Measurements from ENCODE around the gene LRRIQ4. TPM values are rescaled to one million over a fixed set of nuclear protein-coding genes. Genes with fewer than 3 reads are reported as not detected.
A peak's percentile ranks its signal among the peaks of the same experiment; 100 is the strongest.

LRRIQ4 gene
- total and polyA plus RNA-seq, 11 donors, result not detected

- intact Hi-C loops (cut with DNase I), result loop anchor here in 9 of 10 donors (1.0 to 10.0 kb wide), 11 partner anchors 101 to 549 kb away; partner anchors contain the start of genes SEC62 (in 9 of the 9) and GPR160 (in 1 of the 9)
- DNase-seq, result peak in 4 of 5 donors; percentile 42 to 57 (median 44)
- 0 to 2% (median 1%) methylated on average over 6 of the region's 6 CpGs for WGBS, 4 donors
- Histone ChIP-seq H3K4me3 (no peak overlapping the region), H3K9me3 (no peaks in the 10 kb centered on the region), H3K4me1 (peaks cover 0 to 7% (median 0%) of the 10 kb centered on the region in 12 donors), H3K27ac (no peak overlapping the region), H3K36me3 (no peaks in the 10 kb centered on the region), H3K27me3 (peaks cover 0 to 2% (median 0%) of the 10 kb centered on the region in 9 donors)
- TF ChIP-seq POLR2A (IDR thresholded peaks at IDR 0.05) (no peak), CTCF (IDR thresholded peaks at IDR 0.05) (peak; percentile 87 to 96 (median 91))
- peak; percentile 37 to 81 (median 77) for ATAC-seq
Observed at GRCh38 chr3:169863458-169863899, 50.8 kb downstream of the LRRIQ4 start.

- WGBS, 4 donors, result 88 to 94% (median 91%) methylated on average over 2 of the region's 2 CpGs
- TF ChIP-seq POLR2A (IDR thresholded peaks at IDR 0.05), result no peak
- no peak for TF ChIP-seq CTCF (IDR thresholded peaks at IDR 0.05)
- Histone ChIP-seq H3K27me3 (no peaks in the 10 kb centered on the region), H3K36me3 (no peaks in the 10 kb centered on the region), H3K27ac (no peak overlapping the region), H3K9me3 (no peaks in the 10 kb centered on the region), H3K4me1 (peaks cover 0 to 7% (median 0%) of the 10 kb centered on the region in 12 donors), H3K4me3 (no peak overlapping the region)
- ATAC-seq (no peak), DNase-seq (no peak)
- intact Hi-C loops (cut with DNase I), result loop anchor here in 9 of 10 donors (2.0 to 10.0 kb wide), 10 partner anchors 101 to 548 kb away; partner anchors contain the start of genes SEC62 (in 8 of the 9) and GPR160 (in 1 of the 9)
Observed at GRCh38 chr3:169864270-169864669, 51.6 kb downstream of the LRRIQ4 start.

- TF ChIP-seq CTCF (IDR thresholded peaks at IDR 0.05), result no peak
- TF ChIP-seq POLR2A (IDR thresholded peaks at IDR 0.05), result no peak
- Histone ChIP-seq H3K27me3 (no peaks in the 10 kb centered on the region), H3K36me3 (no peaks in the 10 kb centered on the region), H3K4me3 (no peak overlapping the region), H3K4me1 (peaks cover 0 to 7% (median 0%) of the 10 kb centered on the region in 12 donors), H3K27ac (no peak overlapping the region), H3K9me3 (no peaks in the 10 kb centered on the region)
- no peak for DNase-seq
- WGBS, 4 donors, result 77 to 86% (median 82%) methylated on average over 12 of the region's 12 CpGs
- intact Hi-C loops (cut with DNase I), result loop anchor here in 9 of 10 donors (2.0 to 10.0 kb wide), 6 partner anchors 100 to 420 kb away; partner anchors contain the start of gene SEC62 (in 5 of the 9)
- ATAC-seq, result no peak
Observed at GRCh38 chr3:169865176-169865767, 52.6 kb downstream of the LRRIQ4 start.

DNA sequence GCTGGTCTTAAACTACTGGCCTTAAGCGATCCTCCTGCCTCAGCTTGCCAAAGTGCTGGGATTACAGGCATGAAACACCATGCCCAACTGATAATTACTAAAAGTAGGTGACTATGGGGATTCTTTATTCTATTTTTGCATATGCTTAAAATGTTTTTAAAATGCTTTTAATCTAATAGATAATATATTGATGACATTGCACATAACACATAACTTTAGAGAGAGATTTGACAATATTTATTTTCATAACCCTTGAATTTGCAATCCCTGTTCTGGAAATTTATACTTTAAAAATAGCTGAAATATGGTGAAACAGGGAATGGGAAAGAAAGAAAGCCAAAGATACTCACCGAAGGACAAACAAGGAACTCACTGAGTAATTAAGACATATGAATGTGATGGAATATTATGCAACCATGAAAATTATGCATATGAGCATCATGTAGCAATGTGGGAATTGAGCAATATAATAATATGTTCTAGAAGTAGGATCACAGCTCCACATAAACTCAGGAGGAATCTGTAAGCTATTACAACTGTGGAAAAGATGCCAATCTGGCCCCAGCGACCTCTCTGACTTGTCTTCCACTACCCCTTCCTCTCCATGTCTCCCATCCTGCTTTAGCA, 55.0 kb downstream of the LRRIQ4 start:
- Histone ChIP-seq H3K36me3 (no peaks in the 10 kb centered on the region), H3K4me1 (peaks cover 0 to 7% (median 0%) of the 10 kb centered on the region in 12 donors), H3K27me3 (no peaks in the 10 kb centered on the region), H3K9me3 (no peaks in the 10 kb centered on the region), H3K4me3 (no peak overlapping the region), H3K27ac (no peak overlapping the region)
- TF ChIP-seq POLR2A (IDR thresholded peaks at IDR 0.05) (no peak), CTCF (IDR thresholded peaks at IDR 0.05) (no peak)
- intact Hi-C loops (cut with DNase I), result loop anchor here in 8 of 10 donors (10.0 kb wide), 5 partner anchors 97 to 417 kb away; partner anchors contain the start of gene SEC62 (in 4 of the 8)
- DNase-seq (no peak), ATAC-seq (no peak)
- WGBS, 4 donors, result 93 to 99% (median 97%) methylated on average over 3 of the region's 3 CpGs
